Hepatic stellate cell (primary cell): ENCODE results near the gene GRID2.

Source experiments
- DNase-seq: peaks from one replicate; pipeline ENCODE4 v3.0.0; 2011; ENCODE audit warnings: low spot score

GRID2 gene

DNA sequence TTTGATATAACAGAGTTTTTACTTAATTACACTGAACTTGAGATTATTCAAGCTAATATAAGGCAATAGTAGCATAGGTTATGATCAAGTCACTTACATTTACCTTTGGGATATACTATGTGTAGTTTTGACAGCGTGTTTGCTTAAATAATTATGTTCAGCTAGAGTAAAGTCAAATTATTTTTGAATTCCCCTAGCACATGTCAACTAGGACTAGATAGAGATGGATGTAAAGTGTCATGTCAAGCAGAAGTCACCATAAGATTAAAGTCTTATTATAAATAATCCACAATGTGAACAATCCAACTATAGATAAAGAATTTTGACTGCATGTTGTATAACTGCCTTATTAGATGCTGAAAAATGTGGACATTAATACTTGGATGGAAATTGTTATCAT, 665.2 kb downstream of the GRID2 start:
- no peak for DNase-seq

GRCh38 chr4:92969650-92970379, 666.0 kb downstream of the GRID2 start:
- DNase-seq, result peak; percentile 15

GRCh38 chr4:92970996-92971395, 667.2 kb downstream of the GRID2 start:
- DNase-seq, result no peak

DNA sequence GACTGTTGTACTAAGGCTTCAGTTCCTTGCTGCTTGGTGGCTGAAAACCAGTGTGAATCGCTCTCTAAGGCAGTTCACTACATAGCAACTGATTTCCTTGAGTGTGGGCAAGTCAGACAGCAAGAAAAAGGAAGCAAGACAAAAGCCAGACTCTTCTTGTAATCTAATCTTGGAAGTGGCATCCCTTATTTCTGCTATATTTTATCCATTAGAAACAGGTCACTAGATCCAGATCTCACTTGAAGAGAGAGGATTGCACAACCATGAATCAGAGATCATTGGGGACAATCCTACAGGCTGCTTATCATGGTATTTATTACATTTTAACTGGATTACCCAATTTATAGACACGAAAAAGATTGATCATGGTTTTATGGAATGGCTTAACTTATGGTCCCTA, 684.5 kb downstream of the GRID2 start:
- no peak for DNase-seq

DNA sequence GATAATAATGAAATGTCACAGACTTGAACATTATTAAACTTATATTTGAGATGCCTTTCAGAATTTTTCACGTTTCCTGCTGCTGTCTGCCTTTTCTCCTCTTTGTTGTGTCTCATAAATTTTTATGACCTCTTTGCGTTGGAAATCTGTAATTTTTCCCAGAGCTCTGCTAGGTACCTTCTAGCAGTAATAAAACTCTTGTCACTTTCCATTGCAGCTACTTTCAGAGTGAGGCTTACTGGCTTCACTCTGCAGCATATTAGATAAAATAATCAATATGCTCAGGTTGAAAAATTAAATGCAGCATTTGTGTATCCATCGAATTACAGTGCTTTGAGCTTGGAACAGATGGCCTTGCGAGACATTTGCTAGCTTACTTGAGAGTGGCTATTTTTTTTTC, 689.0 kb downstream of the GRID2 start:
- DNase-seq, result no peak

DNA sequence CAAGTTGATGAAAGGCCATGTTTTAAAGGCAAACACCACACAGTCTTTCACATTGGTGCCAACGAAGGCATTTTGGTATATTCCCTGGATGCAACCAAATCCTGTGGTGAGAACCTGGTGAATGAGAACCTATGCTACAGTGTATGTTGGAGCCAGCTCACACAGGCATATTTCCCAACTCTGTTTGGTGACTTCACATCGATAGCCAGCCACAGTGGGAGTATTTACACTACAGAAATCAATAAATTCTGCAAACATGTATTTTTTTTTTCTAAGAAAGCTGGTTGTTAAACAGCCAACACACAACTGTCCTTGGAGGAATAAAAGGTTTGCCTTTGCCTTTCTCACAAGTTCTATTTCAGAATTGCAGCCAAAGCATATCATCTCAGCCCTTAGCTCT, 691.0 kb downstream of the GRID2 start:
- DNase-seq, result no peak

DNA sequence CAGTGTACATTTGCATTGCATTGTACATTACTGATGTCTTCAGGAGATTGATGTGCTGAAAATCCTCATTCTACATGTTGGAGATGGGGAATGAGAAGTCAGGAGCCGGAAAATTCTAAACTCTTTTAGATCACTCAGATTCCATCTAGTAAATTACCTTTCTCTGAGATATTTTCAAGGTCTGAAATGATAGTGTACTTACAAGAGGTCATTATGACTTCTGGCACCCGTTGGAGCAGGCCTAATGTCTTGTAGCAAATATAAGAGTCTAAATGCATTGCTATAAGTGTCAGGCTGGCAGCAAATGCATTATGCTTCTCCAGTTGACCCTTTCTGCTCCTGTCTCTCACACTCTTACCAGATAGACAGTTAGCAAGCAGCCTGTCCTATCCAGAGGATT, 692.8 kb downstream of the GRID2 start:
- no peak for DNase-seq

GRCh38 chr4:93000910-93001309, 697.1 kb downstream of the GRID2 start:
- DNase-seq, result no peak

- DNase-seq, result no peak
Measured at GRCh38 chr4:93002240-93002639, 698.5 kb downstream of the GRID2 start.

GRCh38 chr4:93016350-93016749, 712.6 kb downstream of the GRID2 start:
- DNase-seq, result no peak

- DNase-seq, result no peak
Measured at GRCh38 chr4:93018243-93018642, 714.5 kb downstream of the GRID2 start.

DNA sequence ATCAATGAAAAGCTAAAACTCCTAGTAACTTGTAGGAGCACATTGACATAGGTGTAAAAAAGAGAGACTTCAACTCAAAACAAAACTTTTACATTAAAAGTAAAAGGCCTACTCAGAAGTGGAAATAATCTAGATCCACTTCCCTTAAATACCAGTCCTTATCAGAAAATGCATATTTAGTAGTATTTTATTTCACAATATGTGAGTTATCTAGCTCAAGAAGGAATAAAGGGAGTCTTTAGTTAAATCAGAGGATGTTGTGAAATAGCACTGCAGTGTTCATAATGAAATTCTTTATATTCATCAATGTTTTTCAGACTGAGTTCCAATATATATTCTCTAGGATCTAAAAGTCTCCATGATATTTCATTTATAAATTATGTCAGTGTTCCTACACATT, 715.0 kb downstream of the GRID2 start:
- no peak for DNase-seq

- DNase-seq, result no peak
Measured at GRCh38 chr4:93029769-93030168, 726.0 kb downstream of the GRID2 start.

DNA sequence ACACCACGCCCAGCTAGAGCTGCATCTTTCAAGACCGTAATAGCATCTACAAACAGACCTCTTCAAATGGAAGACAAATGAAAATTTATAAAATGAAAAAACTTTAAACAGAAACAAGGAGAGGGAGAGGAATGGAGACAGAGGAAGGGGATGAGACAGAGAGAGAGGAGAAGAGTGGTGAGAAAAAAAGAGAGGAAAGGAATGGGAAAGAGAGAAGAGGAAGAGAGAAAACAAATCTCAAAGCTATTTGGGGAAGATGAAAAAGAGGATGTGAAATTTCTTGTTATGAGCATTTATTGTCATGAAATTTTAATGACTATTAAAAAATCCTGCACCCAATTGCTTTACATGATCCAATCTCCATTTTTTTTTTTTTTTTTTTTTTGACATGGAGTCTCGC, 726.9 kb downstream of the GRID2 start:
- DNase-seq, result no peak

DNA sequence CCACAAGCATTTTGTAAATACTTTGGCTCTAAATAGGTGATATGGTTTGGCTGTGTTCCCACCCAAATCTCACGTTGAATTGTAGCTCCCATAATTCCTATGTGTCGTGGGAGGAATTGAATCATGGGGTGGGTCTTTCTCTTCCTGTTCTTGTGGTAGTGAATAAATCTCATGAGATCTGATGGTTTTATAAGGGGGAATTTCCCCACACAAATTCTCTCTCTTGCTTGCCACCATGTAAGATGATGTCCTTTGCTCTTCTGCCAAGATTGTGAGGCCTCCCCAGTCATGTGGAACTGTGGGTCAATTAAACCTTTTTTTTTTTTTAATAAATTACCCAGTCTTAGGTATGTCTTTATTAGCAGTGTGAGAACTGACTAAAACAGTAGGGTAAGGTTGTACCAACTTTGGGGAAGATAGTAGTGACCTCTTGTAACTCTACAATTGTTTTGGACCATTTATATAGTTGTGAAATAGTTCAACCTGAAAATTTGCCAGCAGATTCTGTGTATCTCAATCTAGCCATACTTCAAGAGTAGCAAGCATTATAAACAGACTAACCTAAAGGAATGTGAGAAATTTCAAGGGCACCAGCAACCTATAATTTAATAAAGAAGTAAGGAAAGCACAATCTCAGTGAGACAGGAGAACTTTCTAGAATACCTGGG, 727.8 kb downstream of the GRID2 start:
- no peak for DNase-seq

DNA sequence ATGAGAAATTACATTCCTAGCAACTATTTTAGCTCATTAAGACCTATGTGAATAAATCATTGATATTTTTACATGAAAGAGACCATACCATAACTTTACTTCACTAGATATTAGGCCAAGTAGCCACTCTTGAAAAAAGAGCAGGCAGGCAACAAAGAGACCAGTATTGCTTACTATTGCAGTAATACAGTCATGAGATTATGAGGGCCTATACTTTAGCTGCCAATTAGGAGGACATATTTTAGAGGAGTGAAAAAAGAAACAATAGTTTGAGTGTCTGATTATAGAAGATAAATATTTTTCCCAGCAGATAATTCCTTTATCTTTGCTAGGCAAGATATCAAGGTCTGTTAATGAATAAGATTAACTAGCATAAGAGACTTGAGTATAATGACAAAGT, 739.0 kb downstream of the GRID2 start:
- no peak for DNase-seq

DNA sequence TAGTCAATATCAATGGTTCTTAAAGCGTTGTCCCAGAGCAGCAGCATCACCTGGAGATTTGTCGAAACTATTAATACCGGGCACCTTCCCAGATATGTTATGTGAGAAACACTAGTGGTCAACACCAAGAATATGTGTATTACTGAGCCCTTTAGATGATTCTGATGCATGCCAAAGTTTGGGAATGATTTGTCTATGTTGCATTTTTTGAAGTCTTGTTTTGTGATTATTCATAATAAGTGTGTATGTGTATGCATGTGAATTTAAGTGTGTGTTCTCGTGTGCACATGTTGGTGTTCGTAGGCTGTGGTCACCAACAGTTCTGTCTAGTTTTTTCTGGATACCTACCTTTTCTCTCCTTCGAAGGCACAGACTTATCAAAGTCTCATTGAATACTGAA, 749.4 kb downstream of the GRID2 start:
- no peak for DNase-seq

GRCh38 chr4:93061826-93062225, 758.1 kb downstream of the GRID2 start:
- DNase-seq, result no peak

DNA sequence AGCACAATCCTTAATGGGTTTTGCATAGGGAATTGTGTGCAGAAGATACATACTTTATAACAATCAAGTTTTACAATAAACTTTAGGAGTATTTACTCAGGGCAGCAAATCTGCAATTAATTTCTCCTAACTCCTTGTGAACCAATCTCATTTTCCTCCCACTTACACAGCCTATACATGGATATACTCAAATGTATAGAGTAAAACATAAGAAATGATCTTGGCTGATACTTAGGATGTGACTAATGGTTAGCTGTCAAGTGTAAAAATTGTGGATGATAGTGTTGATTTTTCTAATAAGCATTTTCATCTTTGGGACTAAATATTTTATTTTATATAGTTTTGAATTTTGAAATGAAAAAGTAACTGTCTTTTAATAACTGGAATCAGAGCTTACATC, 759.6 kb downstream of the GRID2 start:
- no peak for DNase-seq

DNA sequence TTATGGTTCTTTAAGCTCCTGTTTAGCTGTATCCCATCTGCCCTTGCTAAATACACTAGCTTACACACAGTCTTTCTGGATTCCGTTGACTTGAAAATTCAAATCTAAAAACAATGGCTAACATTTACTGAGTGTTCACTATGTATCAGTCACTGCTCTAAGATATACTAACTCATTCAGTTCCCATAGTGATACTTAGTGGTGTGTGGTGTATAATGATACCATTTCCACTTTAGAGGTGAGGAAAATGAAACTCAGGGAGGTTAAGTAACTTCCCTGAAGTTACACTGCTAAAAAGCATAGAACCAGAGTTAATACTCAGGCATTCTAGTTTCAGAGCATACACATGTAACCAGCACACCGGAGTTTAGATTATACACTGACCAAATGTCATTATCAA, 762.0 kb downstream of the GRID2 start:
- DNase-seq, result no peak

- DNase-seq, result no peak
Measured at GRCh38 chr4:93066749-93067148, 763.0 kb downstream of the GRID2 start.

DNA sequence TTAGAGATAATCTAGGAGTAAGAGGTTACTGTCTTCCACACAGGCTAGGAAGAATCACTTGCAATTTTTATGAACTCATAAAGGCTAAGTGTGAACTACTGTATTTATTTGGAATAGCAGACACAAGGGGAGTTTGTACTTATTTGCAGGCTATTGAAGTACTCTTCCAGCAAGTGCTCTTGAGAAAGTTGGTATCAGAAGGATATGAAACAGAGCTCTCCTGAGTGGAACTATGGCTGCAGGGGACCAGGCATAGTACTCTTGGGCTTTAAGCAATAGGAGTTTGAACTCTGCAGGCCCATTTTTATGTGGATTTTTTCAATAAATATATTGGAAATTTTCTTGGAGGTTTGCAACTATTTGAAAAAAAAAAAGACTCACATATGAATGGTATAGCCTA, 768.5 kb downstream of the GRID2 start:
- DNase-seq, result no peak

DNA sequence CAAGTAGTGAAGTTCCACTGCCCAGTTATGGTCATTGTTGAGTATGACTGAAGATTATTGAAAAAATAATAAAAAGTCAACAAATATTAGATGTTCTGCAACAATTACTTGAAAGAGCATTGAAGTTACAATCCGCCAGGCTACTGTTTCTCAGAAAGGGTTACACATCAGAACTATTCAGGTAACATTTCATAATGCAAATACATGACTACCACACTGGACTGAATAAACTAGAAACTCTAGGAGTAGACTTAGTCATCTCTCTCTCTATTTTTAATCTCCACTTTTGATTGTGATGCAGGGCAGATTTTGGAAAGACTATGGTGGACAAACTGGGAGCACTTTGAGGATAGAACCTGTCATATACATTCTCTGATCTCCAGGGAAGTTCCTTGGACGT, 776.5 kb downstream of the GRID2 start:
- no peak for DNase-seq
